Esophagus muscularis mucosa (tissue), 4 donors: ENCODE data around the gene SLC9A8. TPM values are rescaled to one million over a fixed set of nuclear protein-coding genes. Genes with fewer than 3 reads are reported as not detected.
"Not testable (repeated sequence)": the region's sequence is repeated elsewhere in the genome, so short reads cannot be mapped to it uniquely, and the experiment has no call there.

Experiments
- DNase-seq: peaks from one replicate; pipeline ENCODE4 v3.0.0-alpha.2; 2017; ENCODE audit errors: extremely low spot score
- H3K27ac ChIP-seq, 4 donors: fragments of 200-600 bp; sonication (generic); replicated peaks in 1 of 4; 1 replicate in 3 of 4; 2 replicates in 1 of 4; pipeline ENCODE4 v1.5.1; 2016 to 2019; ENCODE audit warnings: mild to moderate bottlenecking in 1 of 4
- H3K27me3 ChIP-seq, 4 donors: fragments of 200-600 bp; sonication (generic); one replicate each; pipeline versions ENCODE4 v1.5.1 to v1.6.0; 2016 to 2019
- H3K36me3 ChIP-seq, 4 donors: fragments of 200-600 bp; sonication (generic); one replicate each; pipeline ENCODE4 v1.5.1; 2016 to 2019
- H3K4me1 ChIP-seq, 4 donors: fragments of 200-600 bp; sonication (generic); one replicate each; pipeline ENCODE4 v1.5.1; 2016 to 2019
- H3K4me3 ChIP-seq, 4 donors: fragments of 200-600 bp; sonication (generic); 1 replicate in 2 of 4; 2 replicates in 2 of 4; pipeline ENCODE4 v1.5.1; 2016 to 2019; ENCODE audit warnings: mild to moderate bottlenecking in 4 of 4, moderate library complexity in 1 of 4
- H3K9me3 ChIP-seq, 4 donors: fragments of 200-600 bp; sonication (generic); 1 replicate in 3 of 4; 2 replicates in 1 of 4; pipeline ENCODE4 v1.5.1; 2016 to 2019
- EP300 ChIP-seq: sonication (generic); formaldehyde crosslinking; IDR thresholded peaks from one replicate; pipeline ENCODE4 v1.6.1; 2017; ENCODE audit warnings: antibody characterized with exemption
- POLR2A ChIP-seq: fragments of 450-650 bp; IDR thresholded peaks from one replicate; pipeline ENCODE4 v1.6.1; 2017; ENCODE audit warnings: antibody characterized with exemption, moderate library complexity, mild to moderate bottlenecking, low read depth
- POLR2AphosphoS5 ChIP-seq, 2 donors: sonication (generic); formaldehyde crosslinking; IDR thresholded peaks; one replicate each; pipeline ENCODE4 v1.6.1; 2017; ENCODE audit warnings: antibody characterized with exemption in 2 of 2
- WGBS: methylation state at CpG from one replicate; pipeline ENCODE4 v1.1.5; 2018; 5-methylcytosine and 5-hydroxymethylcytosine counted together
- intact Hi-C: fragments of 100-400 bp; cut with DNase I; formaldehyde crosslinking; loops from one replicate; pipeline ENCODE4 v1.15.1; 2023
- total RNA-seq, 4 donors: library from RNA; depleted of rRNA; stranded (reverse); fragments of >200 nt; gene quantifications; one replicate each; pipeline versions ENCODE4 v1.1.0 to v1.2.1, GENCODE V29; 2016
- TF ChIP-seq, protein P1 (sequence below), 3 experiments: fragments of 200-600 bp in 2 of 3; fragments of 450-650 bp in 1 of 3; sonication (generic) in 2 of 3; IDR thresholded peaks; one replicate each; pipeline ENCODE4 v1.5.1; 2017 to 2019; ENCODE audit warnings: antibody characterized with exemption in 3 of 3, mild to moderate bottlenecking in 2 of 3, moderate library complexity in 1 of 3

Gene SLC9A8
- total RNA-seq, 4 donors from 2014 or later = 7.5 to 9.0 (median 7.5) TPM

- Histone ChIP-seq H3K27me3 (no peaks in the 10 kb centered on the region), H3K4me1 (peaks cover 43 to 53% (median 46%) of the 10 kb centered on the region in 4 donors), H3K9me3 (no peaks in the 10 kb centered on the region), H3K27ac (no peak overlapping the region), H3K36me3 (no peaks in the 10 kb centered on the region), H3K4me3 (no peak overlapping the region)
- intact Hi-C loops = no loop called here
- no peak for DNase-seq
- TF ChIP-seq POLR2A (no peak), EP300 (no peak), POLR2AphosphoS5 (IDR thresholded peaks at IDR 0.05) (no peak)
- TF ChIP-seq, protein P1, sequence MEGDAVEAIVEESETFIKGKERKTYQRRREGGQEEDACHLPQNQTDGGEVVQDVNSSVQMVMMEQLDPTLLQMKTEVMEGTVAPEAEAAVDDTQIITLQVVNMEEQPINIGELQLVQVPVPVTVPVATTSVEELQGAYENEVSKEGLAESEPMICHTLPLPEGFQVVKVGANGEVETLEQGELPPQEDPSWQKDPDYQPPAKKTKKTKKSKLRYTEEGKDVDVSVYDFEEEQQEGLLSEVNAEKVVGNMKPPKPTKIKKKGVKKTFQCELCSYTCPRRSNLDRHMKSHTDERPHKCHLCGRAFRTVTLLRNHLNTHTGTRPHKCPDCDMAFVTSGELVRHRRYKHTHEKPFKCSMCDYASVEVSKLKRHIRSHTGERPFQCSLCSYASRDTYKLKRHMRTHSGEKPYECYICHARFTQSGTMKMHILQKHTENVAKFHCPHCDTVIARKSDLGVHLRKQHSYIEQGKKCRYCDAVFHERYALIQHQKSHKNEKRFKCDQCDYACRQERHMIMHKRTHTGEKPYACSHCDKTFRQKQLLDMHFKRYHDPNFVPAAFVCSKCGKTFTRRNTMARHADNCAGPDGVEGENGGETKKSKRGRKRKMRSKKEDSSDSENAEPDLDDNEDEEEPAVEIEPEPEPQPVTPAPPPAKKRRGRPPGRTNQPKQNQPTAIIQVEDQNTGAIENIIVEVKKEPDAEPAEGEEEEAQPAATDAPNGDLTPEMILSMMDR (IDR thresholded peaks at IDR 0.05) = no peak
- 95% methylated on average over 4 of the region's 4 CpGs for WGBS
These were observed 45.6 kb upstream of the SLC9A8 start for GRCh38 chr20:49766979-49767521.

- Histone ChIP-seq H3K4me3 (peak overlapping the region in 2 of 4 donors; percentile 10 to 25), H3K27ac (peak overlapping the region; percentile 61 to 79 (median 74)), H3K36me3 (no peaks in the 10 kb centered on the region), H3K9me3 (no peaks in the 10 kb centered on the region), H3K4me1 (peaks cover 49 to 62% (median 55%) of the 10 kb centered on the region in 4 donors), H3K27me3 (no peaks in the 10 kb centered on the region)
- WGBS = 32% methylated on average over 8 of the region's 8 CpGs
- TF ChIP-seq POLR2A (no peak), POLR2AphosphoS5 (IDR thresholded peaks at IDR 0.05) (peak; percentile 78 to 87), EP300 (peak; percentile 76)
- TF ChIP-seq, protein P1 (IDR thresholded peaks at IDR 0.05) = no peak
- intact Hi-C loops = no loop called here
- no peak for DNase-seq
These were observed 44.2 kb upstream of the SLC9A8 start for GRCh38 chr20:49768204-49769047.

- H3K27me3 ChIP-seq = no peaks in the 10 kb centered on the region
- no peaks in the 10 kb centered on the region for H3K36me3 ChIP-seq
- no peak overlapping the region for H3K4me3 ChIP-seq
- TF ChIP-seq POLR2AphosphoS5 (IDR thresholded peaks at IDR 0.05) = no peak
- no peak for TF ChIP-seq EP300
- TF ChIP-seq POLR2A = no peak
- TF ChIP-seq, protein P1 (IDR thresholded peaks at IDR 0.05) = no peak
- peaks cover 49 to 62% (median 55%) of the 10 kb centered on the region in 4 donors for H3K4me1 ChIP-seq
- 90% methylated on average over 5 of the region's 5 CpGs for WGBS
- H3K27ac ChIP-seq = peak overlapping the region; percentile 61 to 79 (median 74)
- no peaks in the 10 kb centered on the region for H3K9me3 ChIP-seq
- intact Hi-C loops = no loop called here
- no peak for DNase-seq
These were observed 43.5 kb upstream of the SLC9A8 start for GRCh38 chr20:49769048-49769581.

DNA sequence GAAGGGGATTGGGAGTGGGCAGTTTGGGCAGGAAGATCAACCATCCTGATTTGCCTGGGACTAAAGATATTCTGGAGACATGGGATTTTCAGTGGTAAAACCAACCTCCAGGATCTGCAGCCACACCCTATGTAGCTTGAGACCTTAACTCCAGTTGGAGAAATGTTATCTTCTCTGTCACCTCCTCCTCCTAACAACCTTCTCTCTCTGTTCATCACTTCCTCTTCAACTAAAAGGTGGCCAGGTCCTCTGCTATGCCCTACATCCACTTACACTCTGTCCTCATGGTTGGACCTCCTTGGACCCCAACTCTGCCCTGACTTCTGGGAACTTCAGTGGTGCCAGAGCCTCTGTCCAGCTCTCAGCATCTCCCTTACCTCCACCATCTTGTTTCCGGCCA, 42.0 kb upstream of the SLC9A8 start:
- WGBS = 88% methylated on average over 1 of the region's 1 CpG
- TF ChIP-seq POLR2A = no peak
- TF ChIP-seq, protein P1 (IDR thresholded peaks at IDR 0.05) = no peak
- no peak for TF ChIP-seq POLR2AphosphoS5 (IDR thresholded peaks at IDR 0.05)
- no peak for TF ChIP-seq EP300

DNA sequence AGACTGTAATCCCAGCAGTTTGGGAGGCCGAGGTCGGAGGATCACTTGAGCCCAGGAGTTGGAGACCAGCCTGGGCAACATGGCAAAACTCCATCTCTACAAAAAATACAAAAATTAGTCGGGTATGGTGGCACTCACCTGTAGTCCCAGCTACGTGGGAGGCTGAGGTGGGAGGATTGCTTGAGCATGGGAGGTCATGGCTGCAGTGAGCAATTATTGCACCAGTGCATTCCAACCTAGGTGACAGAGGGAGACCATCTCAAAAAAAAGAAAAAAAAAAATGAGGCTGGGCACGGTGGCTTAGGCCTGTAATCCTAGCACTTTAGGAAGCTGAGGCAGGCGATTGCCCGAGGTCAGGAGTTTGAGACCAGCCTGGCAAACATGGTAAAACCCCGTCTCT, 38.4 kb upstream of the SLC9A8 start:
- intact Hi-C loops, H3K27ac ChIP-seq, H3K4me3 ChIP-seq, H3K27me3 ChIP-seq, H3K36me3 ChIP-seq, DNase-seq, H3K9me3 ChIP-seq: not testable (repeated sequence)
- WGBS = 97% methylated on average over 8 of the region's 8 CpGs
- peaks cover 28 to 41% (median 31%) of the 10 kb centered on the region in 4 donors for H3K4me1 ChIP-seq

More for the DNA sequence above, 42.0 kb upstream of the SLC9A8 start:
- Histone ChIP-seq H3K9me3 (no peaks in the 10 kb centered on the region), H3K27me3 (no peaks in the 10 kb centered on the region), H3K27ac (no peak overlapping the region), H3K4me1 (peaks cover 49 to 64% (median 55%) of the 10 kb centered on the region in 4 donors), H3K4me3 (no peak overlapping the region), H3K36me3 (no peaks in the 10 kb centered on the region)
- intact Hi-C loops = no loop called here
- no peak for DNase-seq
